HG03521 (cell line): ENCODE data around the gene LTF.
"Not testable (repeated sequence)": the region's sequence is repeated elsewhere in the genome, so short reads cannot be mapped to it uniquely, and the experiment has no call there.

Experiments used
- ATAC-seq: cut with Tn5 transposase; IDR thresholded peaks from one replicate; pipeline ENCODE4 v1.9.1; 2021; ENCODE audit warnings: mild to moderate bottlenecking, moderate library complexity; ENCODE audit not compliant: unreplicated experiment

LTF gene

DNA sequence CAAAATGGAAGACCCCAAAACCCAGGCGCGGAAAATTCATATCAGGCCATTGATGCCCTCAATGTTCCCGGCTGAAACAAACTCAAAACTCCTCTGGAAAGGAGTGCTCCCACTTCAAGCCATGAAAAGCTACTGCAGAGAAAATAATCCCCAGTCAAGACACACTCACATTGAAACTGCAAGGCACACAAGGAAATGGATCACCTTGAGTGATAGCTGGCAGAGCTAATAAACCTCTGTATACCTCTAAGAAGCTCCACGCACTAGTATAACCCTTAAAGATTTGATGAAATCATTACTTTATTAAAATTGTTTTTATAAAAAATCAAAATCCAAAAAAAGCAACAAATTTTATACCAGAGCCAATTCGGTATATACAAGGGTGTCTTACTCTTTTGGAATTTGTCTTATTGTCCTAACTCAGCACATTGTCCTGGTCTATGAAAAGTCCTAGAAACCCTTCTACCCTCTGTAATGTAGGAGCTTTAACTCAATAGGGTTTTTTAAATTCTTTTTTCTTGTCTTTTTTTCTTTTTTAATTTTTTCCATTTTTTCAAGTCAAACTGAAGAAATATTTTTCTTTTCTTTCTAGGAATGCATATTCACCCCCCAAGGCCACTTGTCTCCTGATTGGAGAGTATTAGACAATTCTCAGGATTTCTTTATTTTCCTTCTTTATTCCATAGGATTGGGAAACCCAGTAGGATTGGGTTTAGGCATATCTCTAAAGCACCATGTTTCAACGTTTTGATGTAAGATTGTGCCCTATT is 66.3 kb downstream of the LTF start:
- no peak for ATAC-seq

DNA sequence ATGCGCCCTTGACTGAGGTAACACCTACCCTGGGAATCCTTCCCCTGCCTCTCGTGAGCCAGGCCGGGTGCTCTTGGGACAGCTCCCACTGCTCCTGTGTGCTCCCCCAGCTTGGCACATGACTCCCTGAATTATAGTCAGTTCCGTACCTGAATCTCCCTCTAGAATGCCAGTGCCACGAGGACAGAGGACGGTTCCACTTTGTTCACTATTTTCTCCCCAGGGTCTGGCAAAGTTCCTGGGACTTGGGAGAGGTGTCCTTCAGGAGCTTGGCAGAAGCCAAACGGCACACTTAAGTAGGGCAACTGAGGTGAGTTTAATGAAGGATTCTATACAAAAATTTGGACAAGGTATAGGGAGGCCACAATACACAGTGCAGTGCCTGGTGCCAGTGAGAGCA is 67.6 kb downstream of the LTF start:
- ATAC-seq: no peak

DNA sequence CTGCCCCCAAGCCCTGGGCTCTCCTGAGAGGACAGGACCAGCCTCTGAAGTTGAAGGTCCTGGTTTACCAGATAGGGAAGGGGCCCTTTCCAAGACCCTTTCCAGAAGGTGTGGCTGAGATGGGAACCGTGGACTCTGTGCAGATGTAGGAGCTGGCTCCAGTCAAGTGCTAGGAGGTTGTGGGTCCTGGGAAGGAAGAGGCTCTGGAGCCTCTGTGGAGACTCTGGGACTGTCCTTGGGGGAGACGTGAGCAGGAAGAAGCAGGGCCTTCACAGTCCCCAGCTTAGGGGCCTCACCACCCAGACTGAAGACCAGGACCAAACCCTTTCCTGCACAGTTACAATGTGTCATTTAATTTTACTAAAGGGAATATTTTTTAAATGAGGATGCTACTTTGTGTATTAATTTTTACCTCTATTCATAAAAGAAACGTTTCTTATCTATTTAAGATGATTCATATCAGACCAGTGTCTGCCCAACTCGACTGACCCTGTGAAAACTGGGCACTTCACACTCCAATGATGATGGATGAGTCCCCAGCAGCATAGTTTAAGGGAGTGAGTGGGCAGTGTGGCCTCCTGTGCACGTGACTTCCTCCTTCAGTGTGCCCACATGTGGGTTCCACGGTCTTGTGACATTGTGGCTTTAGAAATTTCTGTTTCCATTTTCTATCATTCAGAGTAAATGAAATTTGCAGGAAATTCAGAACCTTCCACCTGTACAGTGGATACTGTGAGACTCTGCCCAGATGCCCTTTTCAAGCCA is 68.8 kb downstream of the LTF start:
- ATAC-seq: no peak

DNA sequence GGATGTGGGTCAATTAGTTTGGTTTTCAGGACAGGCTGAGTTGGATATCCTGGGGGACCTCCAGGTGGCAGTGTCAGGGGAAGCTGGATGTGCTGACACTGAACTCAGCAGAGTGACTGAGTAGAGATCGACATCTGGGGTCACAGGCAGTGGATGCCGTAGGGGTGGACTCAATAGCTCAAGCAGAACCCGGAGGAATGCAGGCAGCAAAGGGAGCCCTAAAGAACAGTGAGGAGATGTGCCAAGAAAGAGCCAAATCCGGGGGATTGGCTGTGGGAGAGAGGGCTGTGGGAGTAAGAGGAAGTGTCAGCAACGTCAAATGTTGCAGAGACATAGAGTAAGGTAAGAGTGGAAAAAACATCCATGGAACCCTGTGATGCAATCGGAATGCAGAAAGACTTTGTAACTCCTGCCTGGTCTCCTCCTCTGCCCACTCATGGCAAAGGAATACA is 69.5 kb downstream of the LTF start:
- ATAC-seq: no peak

DNA sequence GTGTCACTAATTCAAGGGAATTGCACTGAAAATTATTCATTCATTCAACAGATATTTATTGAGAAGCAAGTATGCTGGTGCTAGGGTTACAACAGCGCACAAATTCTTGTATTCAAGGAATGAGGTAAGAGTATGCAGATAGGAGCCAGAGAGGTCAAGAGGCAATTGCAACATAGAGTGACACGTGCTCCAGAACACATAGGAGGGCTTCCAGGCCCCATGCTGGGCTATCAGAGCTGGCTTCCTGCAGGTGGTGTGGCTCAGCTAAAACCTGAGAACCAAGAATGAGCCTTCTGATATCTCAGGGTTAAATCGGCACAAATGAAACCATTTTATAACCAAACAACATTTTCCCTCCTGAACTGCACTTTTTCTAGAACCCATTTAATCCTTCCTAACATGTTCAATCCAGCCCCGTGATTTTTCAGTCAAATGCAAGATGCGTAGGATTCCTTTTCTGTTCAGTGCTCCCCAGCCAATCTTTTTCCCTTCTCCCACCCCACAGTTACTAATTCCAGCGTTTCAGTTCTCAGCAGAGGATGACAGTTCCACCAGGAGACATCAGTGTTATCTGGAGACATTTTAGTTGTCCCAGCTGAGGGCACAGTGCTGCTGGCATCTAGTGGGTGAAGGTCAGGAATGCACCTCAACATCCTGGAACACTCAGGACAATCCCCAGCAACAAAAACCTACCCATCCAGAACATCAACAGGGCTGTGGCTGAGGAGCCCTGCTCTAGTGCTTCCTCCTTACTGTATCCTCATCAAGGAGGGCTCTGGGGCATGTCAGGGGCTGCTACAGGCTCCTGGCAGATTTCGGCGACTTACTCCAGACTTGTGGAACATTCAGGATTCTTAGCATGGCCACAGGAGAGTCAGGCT is 70.9 kb downstream of the LTF start:
- no peak for ATAC-seq

DNA sequence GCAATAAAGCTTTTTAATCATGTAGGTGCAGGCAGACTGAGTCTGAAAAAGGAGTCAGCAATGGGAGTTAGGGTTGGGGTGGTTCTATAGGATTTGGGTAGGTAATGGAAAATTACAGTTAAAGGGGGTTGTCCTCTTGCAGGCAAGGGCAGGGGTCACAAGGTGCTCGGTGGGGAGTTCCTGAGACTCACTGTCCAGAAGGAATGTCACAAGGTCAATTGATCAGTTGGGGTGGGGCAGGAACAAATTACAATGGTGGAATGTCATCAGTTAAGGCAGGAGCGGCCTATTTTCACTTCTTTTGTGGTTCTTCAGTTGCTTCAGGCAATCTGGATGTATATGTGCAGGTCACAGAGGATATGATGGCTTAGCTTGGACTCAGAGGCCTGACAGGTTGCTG is 71.7 kb downstream of the LTF start:
- no peak for ATAC-seq

DNA sequence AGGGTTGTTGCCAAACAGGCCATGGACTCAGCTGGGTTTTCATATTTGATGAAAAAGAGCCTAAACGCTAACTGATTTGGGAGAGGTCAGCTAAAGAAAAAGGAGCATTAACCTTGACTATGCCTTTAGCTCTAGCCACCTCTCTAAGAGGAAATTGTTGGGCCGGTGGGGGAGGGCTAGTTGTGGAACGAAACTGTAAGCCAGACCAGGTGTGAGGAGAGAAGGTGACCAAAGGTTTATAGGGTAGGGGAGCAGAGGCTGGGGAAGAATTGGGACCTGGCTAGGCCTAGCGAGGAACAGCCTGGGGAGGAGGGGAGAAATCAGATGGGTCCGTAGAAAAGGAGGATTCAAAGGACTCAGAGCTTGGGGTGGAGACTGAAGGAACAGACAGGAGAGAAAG is 73.2 kb downstream of the LTF start:
- ATAC-seq: not testable (repeated sequence)

DNA sequence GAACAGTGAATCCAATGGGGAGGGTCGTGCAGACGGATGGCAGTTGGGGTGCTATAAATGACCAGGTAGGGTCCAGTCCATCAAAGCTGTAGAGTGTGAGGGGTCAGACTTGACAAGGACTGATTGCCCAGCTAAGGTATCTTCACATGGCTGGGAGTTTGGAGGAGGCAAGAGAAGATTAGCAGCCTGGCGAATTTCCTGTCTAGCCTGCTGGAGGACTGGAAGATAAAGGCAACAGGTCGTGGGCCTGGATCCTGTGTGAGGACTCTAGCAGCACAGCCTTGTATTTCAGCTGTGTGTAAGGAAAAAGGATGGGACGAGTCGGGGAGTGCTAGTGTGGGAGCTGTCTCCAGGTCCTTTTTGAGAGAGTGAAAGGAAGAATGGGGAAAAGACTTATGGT is 75.4 kb downstream of the LTF start:
- no peak for ATAC-seq

DNA sequence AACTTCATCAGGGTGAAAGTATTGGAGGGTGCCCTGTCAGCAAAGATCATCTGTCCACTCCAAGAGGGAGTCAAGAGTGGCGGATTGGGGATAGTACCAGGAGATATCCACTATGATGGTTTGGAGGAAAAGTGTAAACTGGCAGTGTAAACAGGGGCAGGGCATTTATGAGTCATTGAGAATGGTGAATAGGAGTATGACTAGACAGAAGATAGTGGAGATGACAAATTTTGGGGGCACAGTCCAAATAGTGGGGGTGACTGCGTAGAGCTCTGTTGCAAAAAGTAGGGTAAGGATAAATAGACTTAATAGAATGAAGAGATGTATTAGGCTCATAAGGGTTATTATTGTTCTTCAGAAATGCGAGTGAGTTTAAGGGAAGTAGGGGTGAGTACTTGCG is 75.9 kb downstream of the LTF start:
- not testable (repeated sequence) for ATAC-seq

DNA sequence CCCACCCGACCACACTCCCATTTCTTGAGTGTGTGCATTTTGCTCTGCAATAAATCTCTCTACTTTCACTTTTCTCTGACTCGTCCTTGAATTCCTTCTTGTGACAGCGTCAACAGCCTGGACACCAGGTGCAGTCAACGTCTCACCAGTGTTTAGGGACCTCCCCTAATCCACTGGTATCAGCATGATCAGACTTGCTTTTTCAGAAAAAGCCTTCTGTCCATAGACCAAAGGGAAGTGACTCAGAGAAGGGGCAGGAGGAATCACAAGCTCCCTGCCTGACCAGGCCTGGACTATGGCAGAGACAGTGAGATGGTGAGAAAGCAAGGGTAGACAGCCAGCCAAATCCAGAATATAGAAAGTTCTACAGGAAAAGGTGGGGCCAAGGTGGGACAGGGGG is 78.5 kb downstream of the LTF start:
- ATAC-seq: no peak
